T47D (cell line): ENCODE measurements around the gene GCNA.
"Not testable (repeated sequence)": the region's sequence is repeated elsewhere in the genome, so short reads cannot be mapped to it uniquely, and the experiment has no call there.

Source experiments
- DNase-seq, 2 experiments: peaks; one replicate each; pipeline versions ENCODE4 v3.0.0 to v3.0.0-alpha.2; 2011 to 2012; ENCODE audit warnings: low read depth in 1 of 2, low spot score in 1 of 2
- JUND ChIP-seq: IDR thresholded peaks from 2 replicates; pipeline ENCODE4 v1.6.1; 2012; ENCODE audit warnings: low read depth
- in situ Hi-C: cut with HindIII; loops from 2 replicates; pipeline ENCODE4 v1.10.0; 2016; ENCODE audit warnings: low sequenced_read_pairs, low pct_unique_long_range_greater_than_20kb

Gene GCNA

DNA sequence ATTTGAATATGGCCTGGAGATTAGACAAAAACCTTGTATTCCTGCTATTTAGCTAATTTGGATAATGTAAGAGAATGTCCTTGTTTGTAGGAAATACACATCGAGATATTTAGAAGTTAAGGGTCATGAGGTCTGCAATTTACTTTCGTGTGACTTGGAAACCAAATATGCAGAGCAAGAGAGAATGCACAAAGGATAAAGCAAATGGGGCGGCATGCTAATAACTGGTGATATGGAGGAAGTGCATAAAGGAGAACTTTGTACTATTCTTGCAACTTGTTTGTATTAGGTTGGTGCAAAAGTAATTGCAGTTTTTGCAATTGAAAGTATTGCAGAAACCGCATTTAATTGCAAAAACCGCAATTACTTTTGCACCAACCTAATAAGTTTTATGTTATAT lies 47.2 kb downstream of the GCNA start:
- TF ChIP-seq JUND: no peak
- in situ Hi-C loops: no loop called here
- no peak for DNase-seq

DNA sequence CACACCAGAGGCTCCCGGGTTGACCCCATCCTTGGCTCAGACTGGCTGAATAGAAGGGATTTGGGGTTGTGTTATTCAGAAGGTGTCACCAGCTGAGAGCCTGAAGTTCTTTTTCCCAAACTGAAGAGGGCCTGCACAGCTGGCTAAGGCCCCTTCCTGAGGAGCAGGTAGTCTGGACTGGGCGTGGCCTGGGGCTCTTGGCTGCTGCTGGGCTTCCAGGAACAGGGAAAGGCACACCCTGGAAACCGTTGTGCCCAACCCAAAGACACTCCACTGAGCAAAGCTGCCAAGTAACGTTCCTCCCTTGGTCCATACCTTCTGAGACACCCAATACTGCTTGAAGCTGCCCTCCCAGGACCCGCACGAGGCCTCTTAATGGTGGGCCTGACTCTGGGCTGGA lies 48.3 kb downstream of the GCNA start:
- DNase-seq: no peak
- TF ChIP-seq JUND: no peak
- in situ Hi-C loops: no loop called here

DNA sequence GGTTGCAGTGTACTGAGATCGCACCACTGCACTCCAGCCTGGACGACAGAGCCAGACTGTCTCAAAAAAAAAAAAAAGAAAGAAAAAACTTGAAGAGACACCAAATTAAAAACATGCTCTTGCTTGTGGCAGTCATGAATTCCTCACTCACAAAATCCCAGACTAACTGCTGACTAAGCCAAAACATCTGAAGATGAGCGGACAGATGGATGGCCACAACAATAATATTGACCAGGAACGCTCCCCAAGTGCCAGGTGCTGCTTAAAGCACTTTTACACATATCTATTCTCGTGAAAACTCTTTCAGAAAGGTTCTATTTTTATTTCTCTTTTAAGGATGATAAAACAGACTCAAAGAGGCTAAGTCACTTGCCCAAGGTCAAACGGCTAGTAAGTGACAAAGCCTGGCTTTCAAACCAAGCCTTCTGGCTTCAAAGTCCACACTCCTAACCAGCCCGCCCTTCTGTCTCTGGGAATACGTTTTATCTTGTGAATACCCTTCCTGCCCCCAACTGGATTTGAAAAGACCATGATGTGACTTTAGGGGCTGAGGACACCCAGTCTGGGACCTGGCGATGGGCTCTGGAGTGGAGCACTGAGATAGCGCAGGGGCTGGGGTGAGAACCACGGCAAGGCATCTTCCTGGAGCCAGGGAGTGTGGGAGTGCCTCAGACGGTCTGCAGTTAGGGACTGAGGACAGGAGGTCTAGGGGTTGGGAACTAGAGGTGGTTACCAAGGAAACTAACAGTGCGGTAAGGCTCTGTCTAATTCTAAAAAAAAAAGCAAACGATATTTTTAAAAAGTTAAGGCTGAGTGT lies 49.6 kb downstream of the GCNA start:
- in situ Hi-C loops: no loop called here
- TF ChIP-seq JUND: no peak
- no peak for DNase-seq

GRCh38 chrX:71629467-71629866 lies 51.2 kb downstream of the GCNA start:
- TF ChIP-seq JUND: no peak
- DNase-seq: no peak
- in situ Hi-C loops: no loop called here

DNA sequence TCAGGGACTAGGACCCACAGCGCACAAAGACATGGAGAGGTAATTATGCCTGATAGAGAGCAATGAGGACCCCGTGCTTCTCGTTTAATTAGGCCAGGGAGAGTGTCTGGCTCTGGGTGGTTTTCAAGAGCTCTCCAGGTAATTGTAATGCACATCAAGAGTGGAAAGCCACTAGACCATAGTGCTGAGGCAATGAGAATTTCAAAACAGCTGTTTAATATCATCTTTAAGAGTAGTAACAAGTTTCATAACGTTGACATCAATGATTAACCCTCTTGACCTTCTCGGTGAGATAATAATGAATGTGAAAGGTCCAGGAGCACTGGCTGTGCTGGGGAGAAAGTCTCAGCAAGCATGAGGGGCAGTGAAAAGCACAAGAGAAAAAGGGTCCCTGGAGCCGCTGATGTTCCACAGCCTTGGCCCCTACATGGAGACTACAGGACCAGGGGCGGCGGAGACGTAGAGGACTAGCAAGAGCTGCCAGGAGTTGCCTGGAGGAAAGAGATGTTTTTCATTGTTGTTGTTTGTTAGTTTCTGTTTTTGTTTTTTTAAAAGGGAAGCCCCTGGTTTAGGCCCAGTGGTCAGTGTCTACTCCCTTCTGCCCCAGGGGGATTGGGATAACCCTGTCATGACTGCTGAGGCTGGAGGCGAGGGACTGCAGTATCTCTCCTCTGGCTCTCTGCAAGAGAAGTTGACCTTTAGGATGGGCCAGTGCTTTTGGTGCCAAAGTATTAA lies 54.9 kb downstream of the GCNA start:
- no peak for DNase-seq
- TF ChIP-seq JUND: no peak
- in situ Hi-C loops: no loop called here

DNA sequence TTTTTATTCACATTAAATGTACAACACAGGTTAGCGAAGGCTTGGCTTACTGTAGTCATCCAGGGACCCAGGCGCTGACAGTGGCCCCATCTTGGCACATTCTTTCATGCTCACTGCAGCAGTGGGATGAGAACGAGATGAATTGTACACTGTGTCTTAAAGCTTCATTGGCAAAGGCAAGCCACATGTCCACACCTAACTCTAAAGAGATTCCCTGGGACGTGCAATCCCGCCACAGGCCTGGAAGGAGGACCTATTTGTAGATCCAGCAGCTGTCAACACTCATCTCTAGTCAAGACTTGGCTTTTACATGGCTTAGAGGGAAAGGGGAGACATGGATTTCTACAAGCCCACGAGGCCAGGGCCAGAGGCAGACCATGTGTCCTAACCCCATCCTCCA lies 56.1 kb downstream of the GCNA start:
- in situ Hi-C loops: no loop called here
- no peak for TF ChIP-seq JUND
- no peak for DNase-seq

GRCh38 chrX:71636438-71637252 lies 58.4 kb downstream of the GCNA start:
- DNase-seq: no peak

DNA sequence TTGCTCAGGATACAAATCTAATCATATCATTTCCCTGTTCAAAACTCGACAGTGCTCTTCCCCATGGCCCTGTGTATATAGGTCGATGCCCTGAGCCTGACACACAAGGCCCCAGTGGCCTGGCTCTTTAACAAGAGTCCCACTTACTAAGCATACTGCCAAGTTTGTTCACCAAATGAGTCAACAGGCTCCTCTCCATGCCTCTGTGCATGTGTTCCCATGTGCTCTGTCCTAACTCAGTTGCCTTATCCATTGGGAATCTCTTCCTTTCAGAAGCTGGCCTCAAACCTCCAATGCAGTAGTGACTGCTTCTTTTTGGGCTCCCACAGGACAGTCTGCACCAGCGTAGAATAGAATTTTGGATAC lies 59.0 kb downstream of the GCNA start:
- in situ Hi-C loops: no loop called here
- no peak for DNase-seq
- no peak for TF ChIP-seq JUND

More at GRCh38 chrX:71636438-71637252, 58.4 kb downstream of the GCNA start:
- no peak for TF ChIP-seq JUND
- in situ Hi-C loops: no loop called here

- TF ChIP-seq JUND: no peak
- no peak for DNase-seq
- in situ Hi-C loops: no loop called here
Measured at GRCh38 chrX:71637848-71638247, 59.6 kb downstream of the GCNA start.

- in situ Hi-C loops: no loop called here
Measured at GRCh38 chrX:71638409-71638808, 60.2 kb downstream of the GCNA start.

GRCh38 chrX:71640002-71640401 lies 61.8 kb downstream of the GCNA start:
- in situ Hi-C loops: no loop called here
- DNase-seq: no peak

More at GRCh38 chrX:71638409-71638808, 60.2 kb downstream of the GCNA start:
- TF ChIP-seq JUND: no peak
- DNase-seq: no peak

DNA sequence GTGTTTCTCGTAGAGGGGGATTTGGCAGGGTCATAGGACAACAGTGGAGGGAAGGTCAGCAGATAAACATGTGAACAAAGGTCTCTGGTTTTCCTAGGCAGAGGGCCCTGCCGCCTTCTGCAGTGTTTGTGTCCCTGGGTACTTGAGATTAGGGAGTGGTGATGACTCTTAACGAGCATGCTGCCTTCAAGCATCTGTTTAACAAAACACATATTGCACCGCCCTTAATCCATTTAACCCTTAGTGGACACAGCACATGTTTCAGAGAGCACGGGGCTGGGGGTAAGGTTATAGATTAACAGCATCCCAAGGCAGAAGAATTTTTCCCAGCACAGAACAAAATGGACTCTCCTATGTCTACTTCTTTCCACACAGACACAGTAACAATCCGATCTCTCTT lies 66.2 kb downstream of the GCNA start:
- DNase-seq, in situ Hi-C loops: not testable (repeated sequence)

More at GRCh38 chrX:71640002-71640401, 61.8 kb downstream of the GCNA start:
- TF ChIP-seq JUND: no peak
